PFSK-1 (cell line): ENCODE results near the gene MARK3.

ENCODE experiments used
- FOXP2 ChIP-seq: optimal IDR thresholded peaks from 2 replicates; pipeline ENCODE3; 2011; ENCODE audit warnings: borderline replicate concordance, control low read depth, inconsistent platforms; ENCODE audit not compliant: insufficient read depth; ENCODE audit errors: extremely low read length, extremely low read depth
- POLR2AphosphoS5 ChIP-seq: IDR thresholded peaks from 2 replicates; pipeline ENCODE4 v1.6.1; 2012; ENCODE audit warnings: low read depth, mild to moderate bottlenecking, control low read depth, low read length, moderate library complexity
- REST ChIP-seq, 2 experiments: IDR thresholded peaks; 2 replicates each; pipeline versions ENCODE4 v1.6.1 to v1.8.0; 2011 to 2012; ENCODE audit warnings: low read depth in 2 of 2, low read length in 2 of 2, control low read depth in 1 of 2, inconsistent platforms in 1 of 2, mild to moderate bottlenecking in 1 of 2, moderate library complexity in 1 of 2; ENCODE audit not compliant: insufficient read depth in 1 of 2
- SIN3A ChIP-seq: IDR thresholded peaks from 2 replicates; pipeline ENCODE4 v1.6.1; 2012; ENCODE audit warnings: mild to moderate bottlenecking, low read length, moderate library complexity, borderline replicate concordance; ENCODE audit not compliant: insufficient read depth
- TAF1 ChIP-seq: IDR thresholded peaks from 2 replicates; pipeline ENCODE4 v1.6.1; 2012; ENCODE audit warnings: low read length, control low read depth, borderline replicate concordance; ENCODE audit not compliant: insufficient read depth

MARK3 gene

GRCh38 chr14:103545219-103545914 is 160.2 kb downstream of the MARK3 start:
- TF ChIP-seq POLR2AphosphoS5, result no peak

GRCh38 chr14:103545915-103546651 is 160.9 kb downstream of the MARK3 start:
- no peak for TF ChIP-seq POLR2AphosphoS5
- TF ChIP-seq REST (IDR thresholded peaks at IDR 0.05; ENCODE audit: insufficient read depth in 1 of 2, low read depth in 2 of 2, low read length in 2 of 2), result no peak
- TF ChIP-seq SIN3A, result no peak
- TF ChIP-seq FOXP2, result no peak
- no peak for TF ChIP-seq TAF1

- no peak for TF ChIP-seq SIN3A
- no peak for TF ChIP-seq REST (IDR thresholded peaks at IDR 0.05; ENCODE audit: insufficient read depth in 1 of 2, low read depth in 2 of 2, low read length in 2 of 2)
- TF ChIP-seq TAF1, result no peak
Observed at GRCh38 chr14:103546652-103547454, 161.6 kb downstream of the MARK3 start.

- TF ChIP-seq TAF1 (no peak), FOXP2 (no peak), REST (IDR thresholded peaks at IDR 0.05; ENCODE audit: insufficient read depth in 1 of 2, low read depth in 2 of 2, low read length in 2 of 2) (no peak), SIN3A (no peak), POLR2AphosphoS5 (no peak)
Observed at GRCh38 chr14:103547455-103547940, 162.3 kb downstream of the MARK3 start.

GRCh38 chr14:103547941-103548462 is 162.8 kb downstream of the MARK3 start:
- TF ChIP-seq REST (IDR thresholded peaks at IDR 0.05; ENCODE audit: insufficient read depth in 1 of 2, low read depth in 2 of 2, low read length in 2 of 2) (no peak), TAF1 (no peak), POLR2AphosphoS5 (no peak), FOXP2 (no peak), SIN3A (no peak)
